Stomach (tissue), 9 donors: ENCODE results near the gene SETD1B. TPM values are rescaled to one million over a fixed set of nuclear protein-coding genes. Genes with fewer than 3 reads are reported as not detected.
A peak's percentile ranks its signal among the peaks of the same experiment; 100 is the strongest.

Source experiments
- DNase-seq, 2 donors: peaks; one replicate each; pipeline versions ENCODE4 v3.0.0 to v3.0.0-alpha.2; 2013 to 2019
- H3K27ac ChIP-seq, 5 donors: fragments of 200-600 bp in 4 of 5; sonication (generic) in 4 of 5; one replicate each; pipeline ENCODE4 v1.5.1; 2013 to 2019; ENCODE audit warnings: mild to moderate bottlenecking in 1 of 5, moderate library complexity in 1 of 5
- H3K27me3 ChIP-seq, 3 donors: fragments of 200-600 bp; sonication (generic); one replicate each; pipeline ENCODE4 v1.5.1; 2017 to 2019; ENCODE audit warnings: mixed run types in 1 of 3
- H3K36me3 ChIP-seq, 4 donors: fragments of 200-600 bp; sonication (generic); 1 replicate in 3 of 4; 2 replicates in 1 of 4; pipeline ENCODE4 v1.5.1; 2016 to 2019
- H3K4me1 ChIP-seq, 4 donors: fragments of 200-600 bp; sonication (generic); one replicate each; pipeline ENCODE4 v1.5.1; 2016 to 2019
- H3K4me3 ChIP-seq, 4 donors: fragments of 200-600 bp; sonication (generic) in 3 of 4; one replicate each; pipeline ENCODE4 v1.5.1; 2016 to 2019; ENCODE audit warnings: mild to moderate bottlenecking in 1 of 4
- H3K9me3 ChIP-seq, 4 donors: fragments of 200-600 bp; sonication (generic); one replicate each; pipeline ENCODE4 v1.5.1; 2016 to 2019
- EP300 ChIP-seq: sonication (generic); formaldehyde crosslinking; IDR thresholded peaks from one replicate; pipeline ENCODE4 v1.6.1; 2017; ENCODE audit warnings: antibody characterized with exemption
- POLR2A ChIP-seq, 4 donors: fragments of 450-650 bp; IDR thresholded peaks; one replicate each; pipeline ENCODE4 v1.6.1; 2016; ENCODE audit warnings: antibody characterized with exemption in 4 of 4, control low read depth in 2 of 4, mild to moderate bottlenecking in 1 of 4, moderate library complexity in 1 of 4
- POLR2AphosphoS5 ChIP-seq, 3 donors: sonication (generic); formaldehyde crosslinking; IDR thresholded peaks; one replicate each; pipeline ENCODE4 v1.6.1; 2016; ENCODE audit warnings: antibody characterized with exemption in 3 of 3
- WGBS, 5 donors: extraction: QIAGEN DNeasy Blood & Tissue Kit in 3 of 5; methylation state at CpG; one replicate each; pipeline versions ENCODE4 v1.1.5 to v1.1.7; 2013 to 2018; 5-methylcytosine and 5-hydroxymethylcytosine counted together
- intact Hi-C: fragments of 100-400 bp; cut with DNase I; formaldehyde crosslinking; loops from one replicate; pipeline ENCODE4 v1.15.1; 2023; ENCODE audit warnings: low total_unique reads
- polyA plus RNA-seq, 3 donors: library from polyadenylated mRNA; stranded (reverse); fragments of 200-250 nt; gene quantifications; one replicate each; pipeline ENCODE4 v1.2.3, GENCODE V29; 2013
- total RNA-seq, 5 donors: library from RNA; depleted of rRNA; stranded (reverse); fragments of >200 nt; gene quantifications; one replicate each; pipeline versions ENCODE4 v1.1.0 to v1.2.3, GENCODE V29; 2014 to 2016
- TF ChIP-seq, protein P1 (sequence below), 7 experiments: fragments of 450-650 bp in 4 of 7; fragments of 200-600 bp in 3 of 7; sonication (generic) in 3 of 7; IDR thresholded peaks; one replicate each; pipeline ENCODE4 v1.5.1; 2016 to 2019; ENCODE audit warnings: antibody characterized with exemption in 7 of 7, control low read depth in 2 of 7, mild to moderate bottlenecking in 1 of 7
- donor health status: healthy with polysubstance abuse.
- donor health status: Bipolar disorder and iron deficiency.
- donor health status: healthy.

Gene SETD1B
- total and polyA plus RNA-seq, 8 donors: 3.2 to 27.5 (median 8.2) TPM

DNA sequence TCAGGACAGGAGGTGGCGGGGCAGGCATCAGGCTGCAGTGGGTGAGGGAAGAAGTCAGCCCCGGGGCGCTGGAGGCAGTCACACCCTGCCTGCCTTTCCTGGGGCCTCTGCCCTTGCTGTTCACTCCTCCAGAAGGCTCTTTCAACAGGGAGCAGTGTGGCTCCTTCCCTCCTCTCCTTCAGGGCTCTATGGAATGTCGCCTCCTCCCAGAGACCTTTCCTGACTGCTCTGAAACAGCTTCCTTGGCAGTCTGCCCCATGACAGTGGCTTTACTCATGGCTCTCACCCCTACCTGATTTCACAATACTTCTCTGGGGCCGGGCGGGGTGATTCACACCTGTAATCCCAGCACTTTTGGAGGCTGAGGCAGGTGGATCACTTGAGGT, 17.4 kb upstream of the SETD1B start:
- Histone ChIP-seq H3K27ac (peak overlapping the region; percentile 73 to 84 (median 76)), H3K4me1 (peaks cover 17 to 96% (median 52%) of the 10 kb centered on the region in 4 donors), H3K27me3 (no peaks in the 10 kb centered on the region), H3K9me3 (no peaks in the 10 kb centered on the region), H3K4me3 (no peak overlapping the region), H3K36me3 (no peaks in the 10 kb centered on the region)
- 52 to 61% (median 54%) methylated on average over 5 to 6 of the region's 6 CpGs for WGBS, 5 donors
- TF ChIP-seq EP300 (no peak), POLR2AphosphoS5 (IDR thresholded peaks at IDR 0.05) (peak in 2 of 3 donors; percentile 46 to 72), POLR2A (IDR thresholded peaks at IDR 0.05) (no peak)
- TF ChIP-seq, protein P1, sequence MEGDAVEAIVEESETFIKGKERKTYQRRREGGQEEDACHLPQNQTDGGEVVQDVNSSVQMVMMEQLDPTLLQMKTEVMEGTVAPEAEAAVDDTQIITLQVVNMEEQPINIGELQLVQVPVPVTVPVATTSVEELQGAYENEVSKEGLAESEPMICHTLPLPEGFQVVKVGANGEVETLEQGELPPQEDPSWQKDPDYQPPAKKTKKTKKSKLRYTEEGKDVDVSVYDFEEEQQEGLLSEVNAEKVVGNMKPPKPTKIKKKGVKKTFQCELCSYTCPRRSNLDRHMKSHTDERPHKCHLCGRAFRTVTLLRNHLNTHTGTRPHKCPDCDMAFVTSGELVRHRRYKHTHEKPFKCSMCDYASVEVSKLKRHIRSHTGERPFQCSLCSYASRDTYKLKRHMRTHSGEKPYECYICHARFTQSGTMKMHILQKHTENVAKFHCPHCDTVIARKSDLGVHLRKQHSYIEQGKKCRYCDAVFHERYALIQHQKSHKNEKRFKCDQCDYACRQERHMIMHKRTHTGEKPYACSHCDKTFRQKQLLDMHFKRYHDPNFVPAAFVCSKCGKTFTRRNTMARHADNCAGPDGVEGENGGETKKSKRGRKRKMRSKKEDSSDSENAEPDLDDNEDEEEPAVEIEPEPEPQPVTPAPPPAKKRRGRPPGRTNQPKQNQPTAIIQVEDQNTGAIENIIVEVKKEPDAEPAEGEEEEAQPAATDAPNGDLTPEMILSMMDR (IDR thresholded peaks at IDR 0.05): no peak
- intact Hi-C loops: no loop called here
- DNase-seq: peak; percentile 68 to 85

DNA sequence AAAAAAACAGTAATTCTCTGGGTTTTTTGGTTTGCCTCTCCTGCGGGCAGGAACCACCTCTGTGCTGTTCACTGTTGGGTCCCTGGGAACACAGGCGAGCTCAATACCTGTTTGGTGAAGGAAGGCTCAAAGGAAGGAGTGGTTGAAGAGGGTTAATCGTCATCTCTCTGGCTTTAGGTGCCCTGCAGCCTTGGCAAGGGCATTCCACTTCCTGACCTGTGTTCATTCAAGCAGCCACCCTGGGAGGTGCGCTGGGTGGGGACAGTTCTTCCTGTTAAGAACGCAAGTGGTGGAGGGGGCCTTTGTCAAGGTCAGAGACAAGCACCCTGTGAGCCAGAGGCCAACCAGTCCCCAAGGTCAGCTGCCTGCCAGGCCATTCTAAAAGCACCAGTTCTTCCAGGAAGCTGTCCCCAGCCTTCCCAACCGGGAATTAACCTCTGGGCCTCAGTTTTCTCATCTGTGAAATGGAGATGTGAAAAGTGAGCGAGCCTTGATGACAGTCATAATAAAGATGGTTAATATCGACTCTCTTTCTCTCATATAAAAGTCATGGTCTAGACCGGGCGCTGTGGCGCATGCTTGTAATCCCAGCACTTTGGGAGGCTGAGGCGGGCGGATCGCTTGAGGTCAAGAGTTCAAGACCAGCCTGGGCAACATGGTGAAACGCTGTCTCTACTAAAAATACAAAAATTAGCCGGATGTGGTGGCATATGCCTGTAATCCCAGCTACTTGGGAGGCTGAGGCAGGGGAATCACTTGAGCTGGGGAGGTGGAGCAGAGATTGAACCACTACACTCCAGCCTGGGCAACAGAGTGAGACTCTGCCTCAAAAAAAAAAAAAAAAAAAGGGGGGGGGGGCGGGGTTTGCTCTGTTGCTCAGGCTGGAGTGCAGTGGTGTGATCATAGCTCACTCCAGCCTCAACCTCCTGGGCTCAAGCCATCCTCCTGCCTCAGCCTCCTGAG, 16.5 kb upstream of the SETD1B start:
- H3K36me3 ChIP-seq: no peaks in the 10 kb centered on the region
- 61 to 73% (median 70%) methylated on average over 16 to 17 of the region's 17 CpGs for WGBS, 5 donors
- H3K4me3 ChIP-seq: no peak overlapping the region

DNA sequence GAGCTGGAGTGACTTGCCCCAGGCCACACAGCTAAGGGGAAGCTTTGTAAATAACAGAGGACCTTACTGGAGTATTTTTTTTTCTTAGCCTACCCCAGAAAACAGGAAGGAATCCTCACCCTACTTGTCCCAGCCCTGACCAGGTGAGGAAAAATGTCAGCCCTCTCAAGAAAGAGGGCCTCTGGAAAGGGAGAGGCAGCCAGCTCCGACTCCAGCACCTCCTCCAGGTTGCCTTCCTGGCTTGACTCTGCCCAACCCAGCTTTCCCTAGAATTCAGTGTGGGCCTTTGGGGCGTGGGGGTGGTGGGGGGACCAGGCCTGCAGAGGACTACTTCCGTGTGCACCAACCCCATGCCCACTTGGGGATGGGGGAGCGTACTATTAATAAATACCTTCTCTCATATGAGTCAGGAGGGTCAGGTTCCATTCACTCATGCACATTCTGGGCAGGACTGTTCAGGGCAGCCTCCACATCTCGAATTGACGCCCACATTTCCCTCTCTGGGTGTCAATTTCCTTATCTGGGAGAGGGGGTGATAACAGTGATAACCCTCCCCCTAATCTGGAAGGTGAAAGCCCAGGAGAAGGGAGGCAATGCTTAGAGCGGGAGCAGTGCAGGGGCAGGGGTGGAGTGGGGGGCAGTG, 15.5 kb upstream of the SETD1B start:
- H3K36me3 ChIP-seq: no peaks in the 10 kb centered on the region
- no peak overlapping the region for H3K4me3 ChIP-seq
- peak in 1 of 2 donors; percentile 59 for DNase-seq
- no peak for TF ChIP-seq POLR2A (IDR thresholded peaks at IDR 0.05)
- no peak for TF ChIP-seq POLR2AphosphoS5 (IDR thresholded peaks at IDR 0.05)
- TF ChIP-seq EP300: no peak
- TF ChIP-seq, protein P1 (IDR thresholded peaks at IDR 0.05): no peak
- H3K27ac ChIP-seq: peak overlapping the region; percentile 49 to 84 (median 76)
- H3K4me1 ChIP-seq: peaks cover 21 to 96% (median 53%) of the 10 kb centered on the region in 4 donors
- H3K27me3 ChIP-seq: no peaks in the 10 kb centered on the region
- intact Hi-C loops: no loop called here
- WGBS, 5 donors: 27 to 62% (median 48%) methylated on average over 6 to 7 of the region's 7 CpGs
- H3K9me3 ChIP-seq: no peaks in the 10 kb centered on the region

More for the DNA sequence above, 16.5 kb upstream of the SETD1B start:
- intact Hi-C loops: no loop called here
- TF ChIP-seq POLR2AphosphoS5 (IDR thresholded peaks at IDR 0.05) (peak in 2 of 3 donors; percentile 25 to 44), EP300 (no peak), POLR2A (IDR thresholded peaks at IDR 0.05) (no peak)
- TF ChIP-seq, protein P1 (IDR thresholded peaks at IDR 0.05): no peak
- H3K4me1 ChIP-seq: peaks cover 14 to 96% (median 47%) of the 10 kb centered on the region in 4 donors
- no peaks in the 10 kb centered on the region for H3K27me3 ChIP-seq
- peak overlapping the region; percentile 73 to 84 (median 76) for H3K27ac ChIP-seq
- peak; percentile 65 to 75 for DNase-seq
- H3K9me3 ChIP-seq: no peaks in the 10 kb centered on the region

DNA sequence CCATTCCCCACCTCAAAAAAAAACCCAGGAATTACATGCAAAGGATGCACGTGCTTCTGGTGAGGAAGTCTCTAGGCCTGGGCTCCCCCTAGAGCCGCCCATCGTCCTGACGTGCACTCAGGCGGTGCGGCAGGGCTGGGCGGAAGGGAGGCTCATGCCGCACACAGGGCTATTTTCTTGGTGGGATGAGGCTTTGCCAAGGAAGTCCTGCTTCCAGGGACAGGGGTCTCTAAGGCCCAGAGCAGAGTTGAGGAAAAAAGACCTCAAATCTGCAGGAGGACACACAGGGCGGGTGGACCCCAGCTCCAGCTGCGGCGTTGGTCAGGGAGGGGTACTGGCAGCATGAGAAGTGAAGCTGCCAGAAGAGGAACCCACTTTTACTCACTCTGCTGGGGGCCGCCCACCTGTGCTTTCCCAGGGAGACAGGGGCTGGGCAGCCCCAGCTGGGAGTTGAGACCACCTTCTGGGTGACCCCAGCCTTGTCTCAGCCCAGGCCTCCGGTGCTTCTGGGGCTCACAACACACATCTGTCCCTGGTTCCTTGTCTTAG, 14.5 kb upstream of the SETD1B start:
- Histone ChIP-seq H3K36me3 (no peaks in the 10 kb centered on the region), H3K4me1 (peaks cover 30 to 96% (median 63%) of the 10 kb centered on the region in 4 donors), H3K9me3 (no peaks in the 10 kb centered on the region), H3K27ac (peak overlapping the region; percentile 53 to 84 (median 76)), H3K4me3 (no peak overlapping the region), H3K27me3 (no peaks in the 10 kb centered on the region)
- 60 to 74% (median 71%) methylated on average over 12 to 13 of the region's 13 CpGs for WGBS, 5 donors
- TF ChIP-seq POLR2AphosphoS5 (IDR thresholded peaks at IDR 0.05): peak in 1 of 3 donors; percentile 12
- TF ChIP-seq POLR2A (IDR thresholded peaks at IDR 0.05): no peak
- intact Hi-C loops: no loop called here
- peak in 1 of 2 donors; percentile 61 for DNase-seq
